Immature natural killer cell (primary cell): ENCODE results near the gene UGT1A10. TPM values are rescaled to one million over a fixed set of nuclear protein-coding genes. Genes with fewer than 3 reads are reported as not detected.

Source experiments
- DNase-seq, 3 donors: peaks; one replicate each; pipeline ENCODE4 v3.0.0; 2022; ENCODE audit warnings: mixed read lengths in 1 of 3
- H3K27ac Mint-ChIP-seq, 6 donors: one replicate each; pipeline ENCODE4 v1.8.0; 2020; ENCODE audit warnings: mixed read lengths in 6 of 6, mild to moderate bottlenecking in 5 of 6, inconsistent platforms in 4 of 6, moderate library complexity in 3 of 6
- H3K27me3 Mint-ChIP-seq, 3 donors: one replicate each; pipeline ENCODE4 v1.8.0; 2020 to 2021; ENCODE audit warnings: low read depth in 3 of 3, mild to moderate bottlenecking in 3 of 3, mixed read lengths in 3 of 3, moderate library complexity in 3 of 3, inconsistent platforms in 1 of 3
- H3K36me3 Mint-ChIP-seq, 3 donors: one replicate each; pipeline ENCODE4 v1.8.0; 2020; ENCODE audit warnings: mixed read lengths in 3 of 3, inconsistent platforms in 2 of 3, mild to moderate bottlenecking in 2 of 3
- H3K4me1 Mint-ChIP-seq, 2 donors: one replicate each; pipeline ENCODE4 v1.8.0; 2020; ENCODE audit warnings: inconsistent platforms in 2 of 2, mild to moderate bottlenecking in 2 of 2, mixed read lengths in 2 of 2, moderate library complexity in 1 of 2
- H3K4me3 Mint-ChIP-seq, 5 donors: one replicate each; pipeline ENCODE4 v1.8.0; 2020; ENCODE audit warnings: mild to moderate bottlenecking in 5 of 5, mixed read lengths in 5 of 5, inconsistent platforms in 3 of 5, moderate library complexity in 3 of 5
- H3K9me3 Mint-ChIP-seq, 6 donors: one replicate each; pipeline ENCODE4 v1.8.0; 2020; ENCODE audit warnings: mild to moderate bottlenecking in 6 of 6, mixed read lengths in 6 of 6, inconsistent platforms in 4 of 6, moderate library complexity in 3 of 6
- polyA plus RNA-seq, 3 donors: library from polyadenylated mRNA; unstranded; fragments of 300-500 nt; fragmentation: Illumina TruSeq; gene quantifications; one replicate each; pipeline ENCODE4 v1.2.3, GENCODE V29; 2021

The UGT1A10 gene
- polyA plus RNA-seq, 3 donors from 2014 or later = not detected

- Mint-ChIP-seq H3K4me1 (no peaks in the 10 kb centered on the region), H3K4me3 (no peak within 1 kb of the TSS), H3K27ac (no peak within 1 kb of the TSS), H3K27me3 (peaks cover 1 to 8% (median 2%) of the 10 kb centered on the region in 3 donors), H3K36me3 (no peaks in the 10 kb centered on the region), H3K9me3 (peaks cover 0 to 3% (median 0%) of the 10 kb centered on the region in 6 donors)
- no peak for DNase-seq
Observed at GRCh38 chr2:233671290-233672161, 35.3 kb downstream of the UGT1A10 start, which contains the start of gene UGT1A9. Gene UGT1A9 (plus strand): TSS chr2:233671898. CDS start chr2:233671935, 37 bp downstream.

GRCh38 chr2:233672886-233673285 is 36.6 kb downstream of the UGT1A10 start:
- Mint-ChIP-seq H3K27me3 (peaks cover 1 to 8% (median 4%) of the 10 kb centered on the region in 3 donors), H3K4me1 (no peaks in the 10 kb centered on the region), H3K9me3 (peaks cover 0 to 3% (median 0%) of the 10 kb centered on the region in 6 donors), H3K4me3 (no peak overlapping the region), H3K36me3 (no peaks in the 10 kb centered on the region), H3K27ac (no peak overlapping the region)
- DNase-seq = no peak

DNA sequence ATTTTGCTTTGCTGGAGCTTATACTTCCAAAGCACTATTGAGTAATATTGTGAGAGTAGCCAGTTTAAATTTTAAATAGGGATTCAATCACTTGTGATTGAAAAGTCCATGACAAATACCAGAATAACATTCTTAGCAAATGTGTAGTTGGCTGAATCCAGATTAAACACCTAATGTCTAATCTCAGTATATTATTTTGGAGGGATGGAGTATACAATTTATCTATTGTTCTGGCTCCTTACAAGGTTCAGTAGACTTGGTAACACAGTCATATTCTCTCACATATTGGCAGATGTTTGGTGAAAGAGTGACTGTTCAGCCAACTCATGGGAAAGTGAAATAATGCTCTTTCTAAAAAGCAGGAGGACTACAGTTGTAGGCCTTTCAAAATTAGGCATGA is 37.6 kb downstream of the UGT1A10 start:
- no peak for DNase-seq
- Mint-ChIP-seq H3K36me3 (no peaks in the 10 kb centered on the region), H3K27ac (no peak overlapping the region), H3K27me3 (peaks cover 1 to 7% (median 4%) of the 10 kb centered on the region in 3 donors), H3K4me1 (no peaks in the 10 kb centered on the region), H3K9me3 (no peaks in the 10 kb centered on the region), H3K4me3 (no peak overlapping the region)

- Mint-ChIP-seq H3K36me3 (no peaks in the 10 kb centered on the region), H3K27me3 (peaks cover 1 to 7% (median 4%) of the 10 kb centered on the region in 3 donors), H3K4me1 (no peaks in the 10 kb centered on the region), H3K27ac (no peak overlapping the region), H3K9me3 (no peaks in the 10 kb centered on the region), H3K4me3 (no peak overlapping the region)
- no peak for DNase-seq
Observed at GRCh38 chr2:233674314-233674713, 38.1 kb downstream of the UGT1A10 start.

DNA sequence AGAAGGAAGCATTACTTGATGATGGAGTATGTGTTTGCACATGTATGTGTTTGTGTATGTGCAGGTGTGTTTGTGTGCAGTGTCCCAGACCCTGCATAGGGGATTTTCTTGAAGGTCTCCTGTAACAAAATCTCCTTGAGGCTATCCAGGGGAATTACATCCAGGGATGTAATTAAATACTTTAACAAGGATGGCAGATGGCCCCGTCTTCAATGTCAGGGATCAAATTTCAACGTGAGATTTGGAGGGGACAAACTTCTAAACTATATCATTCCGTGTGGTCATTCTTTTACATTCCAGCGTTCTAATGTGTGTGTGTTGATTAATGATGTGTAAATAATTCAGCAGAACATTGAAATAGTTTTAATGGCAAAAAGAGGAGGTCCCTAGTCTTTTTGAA is 38.7 kb downstream of the UGT1A10 start:
- H3K4me3 Mint-ChIP-seq = no peak overlapping the region
- H3K27ac Mint-ChIP-seq = no peak overlapping the region
- no peak for DNase-seq
- H3K36me3 Mint-ChIP-seq = no peaks in the 10 kb centered on the region
- H3K4me1 Mint-ChIP-seq = no peaks in the 10 kb centered on the region
- no peaks in the 10 kb centered on the region for H3K9me3 Mint-ChIP-seq
- H3K27me3 Mint-ChIP-seq = peaks cover 1 to 7% (median 6%) of the 10 kb centered on the region in 3 donors

DNA sequence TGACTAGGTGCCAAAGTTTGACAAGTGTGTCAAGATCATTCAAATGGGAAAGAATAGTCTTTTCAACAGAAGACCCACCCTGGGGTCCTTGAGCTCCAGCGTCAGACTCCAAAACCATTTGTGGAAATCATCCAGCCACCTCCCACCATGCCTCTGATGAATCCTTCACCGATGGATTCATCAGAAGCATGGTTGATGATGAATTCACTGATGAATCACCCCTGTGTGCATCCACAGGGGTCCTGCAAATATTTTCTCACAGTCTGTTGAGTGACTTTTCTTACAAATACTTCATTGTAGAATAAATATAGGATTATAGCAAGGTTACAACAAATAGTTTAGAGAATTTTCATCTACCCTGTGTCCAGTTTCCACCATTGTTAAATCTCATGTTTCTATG is 39.8 kb downstream of the UGT1A10 start:
- DNase-seq = no peak
- H3K4me1 Mint-ChIP-seq = no peaks in the 10 kb centered on the region
- no peak overlapping the region for H3K4me3 Mint-ChIP-seq
- no peak overlapping the region for H3K27ac Mint-ChIP-seq
- H3K27me3 Mint-ChIP-seq = peaks cover 0 to 6% (median 5%) of the 10 kb centered on the region in 3 donors
- H3K36me3 Mint-ChIP-seq = no peaks in the 10 kb centered on the region
- H3K9me3 Mint-ChIP-seq = no peaks in the 10 kb centered on the region

- Mint-ChIP-seq H3K27ac (no peak overlapping the region), H3K9me3 (no peaks in the 10 kb centered on the region), H3K36me3 (no peaks in the 10 kb centered on the region), H3K4me3 (no peak overlapping the region), H3K4me1 (no peaks in the 10 kb centered on the region), H3K27me3 (peaks cover 0 to 7% (median 5%) of the 10 kb centered on the region in 3 donors)
- no peak for DNase-seq
Observed at GRCh38 chr2:233679196-233679595, 42.9 kb downstream of the UGT1A10 start.

- H3K4me1 Mint-ChIP-seq = peaks cover 4 to 9% of the 10 kb centered on the region in 2 donors
Observed at GRCh38 chr2:233680361-233681045, 44.3 kb downstream of the UGT1A10 start.

DNA sequence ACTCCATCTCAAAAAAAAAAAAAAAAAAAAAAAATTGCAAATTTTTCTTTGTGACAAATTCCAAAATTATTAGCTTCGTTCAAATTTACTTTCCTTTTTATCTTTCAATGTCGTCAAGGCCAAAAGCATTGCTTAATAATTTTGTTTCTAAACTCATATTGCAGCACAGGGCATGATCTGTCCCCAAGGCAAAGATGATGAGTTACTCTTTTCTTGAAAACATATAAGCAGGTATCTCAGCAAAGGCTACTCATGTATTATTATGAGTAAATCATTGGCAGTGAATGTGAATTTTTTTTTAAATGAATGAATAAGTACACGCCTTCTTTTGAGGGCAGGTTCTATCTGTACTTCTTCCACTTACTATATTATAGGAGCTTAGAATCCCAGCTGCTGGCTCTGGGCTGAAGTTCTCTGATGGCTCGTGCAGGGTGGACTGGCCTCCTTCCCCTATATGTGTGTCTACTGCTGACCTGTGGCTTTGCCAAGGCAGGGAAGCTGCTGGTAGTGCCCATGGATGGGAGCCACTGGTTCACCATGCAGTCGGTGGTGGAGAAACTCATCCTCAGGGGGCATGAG is 45.4 kb downstream of the UGT1A10 start, which contains the start of gene UGT1A7:
Gene UGT1A7 (plus strand): TSS at position 381 of the 579 bp plus-strand sequence. CDS start 37 bp downstream, at position 418.
- Mint-ChIP-seq H3K36me3 (peaks cover 0 to 2% (median 0%) of the 10 kb centered on the region in 3 donors), H3K27me3 (peaks cover 0 to 12% (median 7%) of the 10 kb centered on the region in 3 donors), H3K9me3 (no peaks in the 10 kb centered on the region), H3K4me3 (no peak within 1 kb of the TSS), H3K4me1 (peaks cover 4 to 11% of the 10 kb centered on the region in 2 donors), H3K27ac (no peak within 1 kb of the TSS)
- DNase-seq = no peak

More at GRCh38 chr2:233680361-233681045, 44.3 kb downstream of the UGT1A10 start:
- Mint-ChIP-seq H3K27ac (no peak overlapping the region), H3K36me3 (no peaks in the 10 kb centered on the region), H3K27me3 (peaks cover 0 to 9% (median 7%) of the 10 kb centered on the region in 3 donors), H3K9me3 (no peaks in the 10 kb centered on the region), H3K4me3 (no peak overlapping the region)
- no peak for DNase-seq

GRCh38 chr2:233684640-233685039 is 48.4 kb downstream of the UGT1A10 start:
- peaks cover 4 to 11% of the 10 kb centered on the region in 2 donors for H3K4me1 Mint-ChIP-seq
- H3K4me3 Mint-ChIP-seq = no peak overlapping the region
- no peak overlapping the region for H3K27ac Mint-ChIP-seq
- peaks cover 0 to 5% (median 0%) of the 10 kb centered on the region in 3 donors for H3K36me3 Mint-ChIP-seq
- no peak for DNase-seq
- H3K9me3 Mint-ChIP-seq = no peaks in the 10 kb centered on the region
- peaks cover 0 to 9% (median 6%) of the 10 kb centered on the region in 3 donors for H3K27me3 Mint-ChIP-seq

- H3K36me3 Mint-ChIP-seq = peaks cover 0 to 5% (median 0%) of the 10 kb centered on the region in 3 donors
- peaks cover 0 to 9% (median 2%) of the 10 kb centered on the region in 3 donors for H3K27me3 Mint-ChIP-seq
- no peak overlapping the region for H3K27ac Mint-ChIP-seq
- H3K4me1 Mint-ChIP-seq = peaks cover 4 to 11% of the 10 kb centered on the region in 2 donors
- no peaks in the 10 kb centered on the region for H3K9me3 Mint-ChIP-seq
- DNase-seq = no peak
- no peak overlapping the region for H3K4me3 Mint-ChIP-seq
Observed at GRCh38 chr2:233686928-233687327, 50.7 kb downstream of the UGT1A10 start.

DNA sequence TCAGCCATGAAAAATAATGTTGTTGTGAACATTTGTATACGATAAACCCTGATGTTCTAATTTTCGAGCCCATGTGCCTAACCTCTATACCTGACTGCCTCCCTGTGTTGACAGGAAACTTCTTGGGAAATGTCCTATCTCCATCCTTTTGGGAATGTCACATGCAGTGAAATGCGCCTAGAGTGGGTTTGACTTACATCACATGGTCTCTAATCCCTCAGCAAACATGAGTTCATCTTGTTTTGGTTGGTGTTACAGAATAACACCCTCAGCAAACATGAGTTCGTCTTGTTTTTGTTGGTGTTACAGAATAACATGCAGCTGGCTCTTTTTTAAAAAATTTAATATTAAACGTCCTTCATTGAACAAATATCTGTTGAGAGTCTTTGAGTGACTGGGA is 52.1 kb downstream of the UGT1A10 start:
- Mint-ChIP-seq H3K36me3 (peaks cover 0 to 5% (median 0%) of the 10 kb centered on the region in 3 donors), H3K4me1 (peaks cover 4 to 11% of the 10 kb centered on the region in 2 donors), H3K9me3 (no peaks in the 10 kb centered on the region), H3K27ac (no peak overlapping the region), H3K27me3 (peaks cover 0 to 15% (median 0%) of the 10 kb centered on the region in 3 donors), H3K4me3 (no peak overlapping the region)
- no peak for DNase-seq

GRCh38 chr2:233689031-233689430 is 52.8 kb downstream of the UGT1A10 start:
- H3K4me1 Mint-ChIP-seq = peaks cover 4 to 11% of the 10 kb centered on the region in 2 donors
- H3K36me3 Mint-ChIP-seq = peaks cover 0 to 5% (median 0%) of the 10 kb centered on the region in 3 donors
- H3K27ac Mint-ChIP-seq = no peak overlapping the region
- peaks cover 0 to 15% (median 0%) of the 10 kb centered on the region in 3 donors for H3K27me3 Mint-ChIP-seq
- H3K4me3 Mint-ChIP-seq = no peak overlapping the region
- no peak for DNase-seq
- H3K9me3 Mint-ChIP-seq = no peaks in the 10 kb centered on the region
